Measurements from ENCODE around the gene CYSLTR1.
"Not testable (repeated sequence)": the region's sequence is repeated elsewhere in the genome, so short reads cannot be mapped to it uniquely, and the experiment has no call there.

The CYSLTR1 gene

GRCh38 chrX:78327370-78328086, at the start of gene CYSLTR1:
TSS of gene CYSLTR1 (minus strand) at chrX:78327611. CDS start at chrX:78273746, 53,865 bp downstream.
- in situ Hi-C loops (cut with HindIII; ENCODE audit: low pct_ligation_motif_present, low pct_unique_long_range_greater_than_20kb, low sequenced_read_pairs), result no loop called here
- DNase-seq, result no peak

- no peak for DNase-seq
- in situ Hi-C loops (cut with HindIII; ENCODE audit: low pct_ligation_motif_present, low pct_unique_long_range_greater_than_20kb, low sequenced_read_pairs), result no loop called here
These were observed 49.8 kb upstream of the CYSLTR1 start for GRCh38 chrX:78377186-78377585.

- in situ Hi-C loops (cut with HindIII; ENCODE audit: low pct_ligation_motif_present, low pct_unique_long_range_greater_than_20kb, low sequenced_read_pairs), result no loop called here
- DNase-seq, result no peak
These were observed 48.5 kb upstream of the CYSLTR1 start for GRCh38 chrX:78375894-78376293.

- in situ Hi-C loops (cut with HindIII; ENCODE audit: low pct_ligation_motif_present, low pct_unique_long_range_greater_than_20kb, low sequenced_read_pairs), result no loop called here
- no peak for DNase-seq
These were observed 39.2 kb upstream of the CYSLTR1 start for GRCh38 chrX:78366576-78366975.

- in situ Hi-C loops (cut with HindIII; ENCODE audit: low pct_ligation_motif_present, low pct_unique_long_range_greater_than_20kb, low sequenced_read_pairs), result no loop called here
- DNase-seq, result no peak
These were observed 30.1 kb upstream of the CYSLTR1 start for GRCh38 chrX:78357342-78358055.

- in situ Hi-C loops (cut with HindIII; ENCODE audit: low pct_ligation_motif_present, low pct_unique_long_range_greater_than_20kb, low sequenced_read_pairs), result no loop called here
- no peak for DNase-seq
These were observed 6.1 kb upstream of the CYSLTR1 start for GRCh38 chrX:78333521-78333920.

- in situ Hi-C loops (cut with HindIII; ENCODE audit: low pct_ligation_motif_present, low pct_unique_long_range_greater_than_20kb, low sequenced_read_pairs), result no loop called here
- no peak for DNase-seq
These were observed 4.3 kb upstream of the CYSLTR1 start for GRCh38 chrX:78331708-78332107.

GRCh38 chrX:78330540-78330939, 3.1 kb upstream of the CYSLTR1 start:
- DNase-seq, result no peak
- in situ Hi-C loops (cut with HindIII; ENCODE audit: low pct_ligation_motif_present, low pct_unique_long_range_greater_than_20kb, low sequenced_read_pairs), result no loop called here

GRCh38 chrX:78330068-78330467, 2.7 kb upstream of the CYSLTR1 start:
- no peak for DNase-seq
- in situ Hi-C loops (cut with HindIII; ENCODE audit: low pct_ligation_motif_present, low pct_unique_long_range_greater_than_20kb, low sequenced_read_pairs), result no loop called here

- in situ Hi-C loops (cut with HindIII; ENCODE audit: low pct_ligation_motif_present, low pct_unique_long_range_greater_than_20kb, low sequenced_read_pairs), result no loop called here
- DNase-seq, result no peak
These were observed 2.1 kb upstream of the CYSLTR1 start for GRCh38 chrX:78329486-78329885.

- in situ Hi-C loops (cut with HindIII; ENCODE audit: low pct_ligation_motif_present, low pct_unique_long_range_greater_than_20kb, low sequenced_read_pairs), result no loop called here
- DNase-seq, result no peak
These were observed 1.0 kb downstream of the CYSLTR1 start for GRCh38 chrX:78326401-78326800.

GRCh38 chrX:78322863-78323262, 4.5 kb downstream of the CYSLTR1 start:
- no peak for DNase-seq
- in situ Hi-C loops (cut with HindIII; ENCODE audit: low pct_ligation_motif_present, low pct_unique_long_range_greater_than_20kb, low sequenced_read_pairs), result no loop called here

GRCh38 chrX:78321809-78322208, 5.6 kb downstream of the CYSLTR1 start:
- in situ Hi-C loops (cut with HindIII; ENCODE audit: low pct_ligation_motif_present, low pct_unique_long_range_greater_than_20kb, low sequenced_read_pairs), result no loop called here

GRCh38 chrX:78316265-78316664, 11.1 kb downstream of the CYSLTR1 start:
- in situ Hi-C loops (cut with HindIII; ENCODE audit: low pct_ligation_motif_present, low pct_unique_long_range_greater_than_20kb, low sequenced_read_pairs), result no loop called here

More at GRCh38 chrX:78321809-78322208, 5.6 kb downstream of the CYSLTR1 start:
- DNase-seq, result no peak

GRCh38 chrX:78315745-78316144, 11.7 kb downstream of the CYSLTR1 start:
- DNase-seq, result no peak
- in situ Hi-C loops (cut with HindIII; ENCODE audit: low pct_ligation_motif_present, low pct_unique_long_range_greater_than_20kb, low sequenced_read_pairs), result no loop called here

More at GRCh38 chrX:78316265-78316664, 11.1 kb downstream of the CYSLTR1 start:
- no peak for DNase-seq

- in situ Hi-C loops (cut with HindIII; ENCODE audit: low pct_ligation_motif_present, low pct_unique_long_range_greater_than_20kb, low sequenced_read_pairs), result no loop called here
- no peak for DNase-seq
These were observed 12.8 kb downstream of the CYSLTR1 start for GRCh38 chrX:78314561-78314960.

GRCh38 chrX:78313526-78313925, 13.9 kb downstream of the CYSLTR1 start:
- DNase-seq, result no peak
- in situ Hi-C loops (cut with HindIII; ENCODE audit: low pct_ligation_motif_present, low pct_unique_long_range_greater_than_20kb, low sequenced_read_pairs), result no loop called here

GRCh38 chrX:78307665-78308064, 19.7 kb downstream of the CYSLTR1 start:
- in situ Hi-C loops (cut with HindIII; ENCODE audit: low pct_ligation_motif_present, low pct_unique_long_range_greater_than_20kb, low sequenced_read_pairs), result no loop called here
- no peak for DNase-seq

GRCh38 chrX:78303086-78303485, 24.3 kb downstream of the CYSLTR1 start:
- in situ Hi-C loops (cut with HindIII; ENCODE audit: low pct_ligation_motif_present, low pct_unique_long_range_greater_than_20kb, low sequenced_read_pairs), result no loop called here

GRCh38 chrX:78300933-78301332, 26.5 kb downstream of the CYSLTR1 start:
- in situ Hi-C loops (cut with HindIII; ENCODE audit: low pct_ligation_motif_present, low pct_unique_long_range_greater_than_20kb, low sequenced_read_pairs); DNase-seq: not testable (repeated sequence)

More at GRCh38 chrX:78303086-78303485, 24.3 kb downstream of the CYSLTR1 start:
- DNase-seq, result no peak

Data from ACHN (cell line).